Ishikawa (cell line): Measurements from ENCODE around the gene MICALL2.

Experiments
- EP300 ChIP-seq: IDR thresholded peaks from 2 replicates; pipeline ENCODE4 v1.6.1; 2012; ENCODE audit warnings: borderline replicate concordance
- FOXM1 ChIP-seq: IDR thresholded peaks from 2 replicates; pipeline ENCODE4 v1.6.1; 2012; ENCODE audit warnings: low read depth, borderline replicate concordance
- TAF1 ChIP-seq: IDR thresholded peaks from 2 replicates; pipeline ENCODE4 v1.6.1; 2012; ENCODE audit warnings: low read depth, mild to moderate bottlenecking
- TEAD4 ChIP-seq: IDR thresholded peaks from 2 replicates; pipeline ENCODE4 v1.6.1; 2012
- YY1 ChIP-seq: IDR thresholded peaks from 2 replicates; pipeline ENCODE4 v1.6.1; 2012; ENCODE audit warnings: low read depth
- TF ChIP-seq, protein P1 (sequence below): IDR thresholded peaks from 2 replicates; pipeline ENCODE4 v1.6.1; 2012
- TF ChIP-seq, protein P2 (sequence below): IDR thresholded peaks from 2 replicates; pipeline ENCODE4 v1.6.1; 2012
- TF ChIP-seq, protein P3 (sequence below): IDR thresholded peaks from 2 replicates; pipeline ENCODE4 v1.6.1; 2012; ENCODE audit warnings: low read depth, mild to moderate bottlenecking

DNA sequence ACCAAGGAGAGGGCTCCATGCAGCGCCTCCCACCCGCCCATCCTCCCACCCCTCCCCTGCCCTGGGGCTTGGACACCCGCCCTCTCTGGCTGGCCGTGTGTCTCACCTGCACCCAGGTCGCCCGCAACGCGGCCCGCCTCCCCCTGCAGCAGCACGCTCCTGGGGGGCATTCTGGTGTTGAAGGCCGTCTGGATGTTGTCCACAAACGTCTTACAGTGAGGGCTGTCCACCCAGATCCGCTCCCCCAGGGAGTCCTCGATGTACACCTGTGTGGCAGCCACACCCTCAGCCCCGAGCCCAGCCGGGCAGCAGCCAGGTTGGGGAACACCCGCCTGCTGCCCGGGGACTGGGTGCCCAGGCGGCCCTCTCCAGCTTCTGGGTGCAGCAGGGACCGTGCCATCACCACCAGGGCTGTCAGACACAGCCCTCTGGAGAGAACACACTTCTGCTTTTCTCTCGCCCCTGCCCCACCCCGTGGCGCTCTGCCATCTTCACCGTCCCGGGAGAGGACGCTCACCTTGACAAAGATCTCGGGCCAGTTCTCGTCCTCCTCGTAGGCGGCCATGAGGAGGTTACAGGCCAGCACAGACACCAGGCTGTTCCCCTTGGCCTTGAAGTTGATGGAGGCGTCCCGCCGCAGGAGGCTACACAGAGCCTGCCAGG is 40.2 kb upstream of the MICALL2 start:
- TF ChIP-seq TEAD4 (no peak), EP300 (no peak), TAF1 (no peak), YY1 (no peak), FOXM1 (no peak)
- TF ChIP-seq, protein P1, sequence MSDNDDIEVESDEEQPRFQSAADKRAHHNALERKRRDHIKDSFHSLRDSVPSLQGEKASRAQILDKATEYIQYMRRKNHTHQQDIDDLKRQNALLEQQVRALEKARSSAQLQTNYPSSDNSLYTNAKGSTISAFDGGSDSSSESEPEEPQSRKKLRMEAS = no peak
- TF ChIP-seq, protein P2, sequence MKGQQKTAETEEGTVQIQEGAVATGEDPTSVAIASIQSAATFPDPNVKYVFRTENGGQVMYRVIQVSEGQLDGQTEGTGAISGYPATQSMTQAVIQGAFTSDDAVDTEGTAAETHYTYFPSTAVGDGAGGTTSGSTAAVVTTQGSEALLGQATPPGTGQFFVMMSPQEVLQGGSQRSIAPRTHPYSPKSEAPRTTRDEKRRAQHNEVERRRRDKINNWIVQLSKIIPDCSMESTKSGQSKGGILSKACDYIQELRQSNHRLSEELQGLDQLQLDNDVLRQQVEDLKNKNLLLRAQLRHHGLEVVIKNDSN = no peak
- TF ChIP-seq, protein P3, sequence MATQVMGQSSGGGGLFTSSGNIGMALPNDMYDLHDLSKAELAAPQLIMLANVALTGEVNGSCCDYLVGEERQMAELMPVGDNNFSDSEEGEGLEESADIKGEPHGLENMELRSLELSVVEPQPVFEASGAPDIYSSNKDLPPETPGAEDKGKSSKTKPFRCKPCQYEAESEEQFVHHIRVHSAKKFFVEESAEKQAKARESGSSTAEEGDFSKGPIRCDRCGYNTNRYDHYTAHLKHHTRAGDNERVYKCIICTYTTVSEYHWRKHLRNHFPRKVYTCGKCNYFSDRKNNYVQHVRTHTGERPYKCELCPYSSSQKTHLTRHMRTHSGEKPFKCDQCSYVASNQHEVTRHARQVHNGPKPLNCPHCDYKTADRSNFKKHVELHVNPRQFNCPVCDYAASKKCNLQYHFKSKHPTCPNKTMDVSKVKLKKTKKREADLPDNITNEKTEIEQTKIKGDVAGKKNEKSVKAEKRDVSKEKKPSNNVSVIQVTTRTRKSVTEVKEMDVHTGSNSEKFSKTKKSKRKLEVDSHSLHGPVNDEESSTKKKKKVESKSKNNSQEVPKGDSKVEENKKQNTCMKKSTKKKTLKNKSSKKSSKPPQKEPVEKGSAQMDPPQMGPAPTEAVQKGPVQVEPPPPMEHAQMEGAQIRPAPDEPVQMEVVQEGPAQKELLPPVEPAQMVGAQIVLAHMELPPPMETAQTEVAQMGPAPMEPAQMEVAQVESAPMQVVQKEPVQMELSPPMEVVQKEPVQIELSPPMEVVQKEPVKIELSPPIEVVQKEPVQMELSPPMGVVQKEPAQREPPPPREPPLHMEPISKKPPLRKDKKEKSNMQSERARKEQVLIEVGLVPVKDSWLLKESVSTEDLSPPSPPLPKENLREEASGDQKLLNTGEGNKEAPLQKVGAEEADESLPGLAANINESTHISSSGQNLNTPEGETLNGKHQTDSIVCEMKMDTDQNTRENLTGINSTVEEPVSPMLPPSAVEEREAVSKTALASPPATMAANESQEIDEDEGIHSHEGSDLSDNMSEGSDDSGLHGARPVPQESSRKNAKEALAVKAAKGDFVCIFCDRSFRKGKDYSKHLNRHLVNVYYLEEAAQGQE = no peak
